COLO829 (cell line): Measurements from ENCODE around the gene ABO.
"Not testable (repeated sequence)": the region's sequence is repeated elsewhere in the genome, so short reads cannot be mapped to it uniquely, and the experiment has no call there.

Experiments
- DNase-seq: peaks from one replicate; pipeline ENCODE4 v3.0.0; 2012; ENCODE audit warnings: low spot score

ABO gene

DNA sequence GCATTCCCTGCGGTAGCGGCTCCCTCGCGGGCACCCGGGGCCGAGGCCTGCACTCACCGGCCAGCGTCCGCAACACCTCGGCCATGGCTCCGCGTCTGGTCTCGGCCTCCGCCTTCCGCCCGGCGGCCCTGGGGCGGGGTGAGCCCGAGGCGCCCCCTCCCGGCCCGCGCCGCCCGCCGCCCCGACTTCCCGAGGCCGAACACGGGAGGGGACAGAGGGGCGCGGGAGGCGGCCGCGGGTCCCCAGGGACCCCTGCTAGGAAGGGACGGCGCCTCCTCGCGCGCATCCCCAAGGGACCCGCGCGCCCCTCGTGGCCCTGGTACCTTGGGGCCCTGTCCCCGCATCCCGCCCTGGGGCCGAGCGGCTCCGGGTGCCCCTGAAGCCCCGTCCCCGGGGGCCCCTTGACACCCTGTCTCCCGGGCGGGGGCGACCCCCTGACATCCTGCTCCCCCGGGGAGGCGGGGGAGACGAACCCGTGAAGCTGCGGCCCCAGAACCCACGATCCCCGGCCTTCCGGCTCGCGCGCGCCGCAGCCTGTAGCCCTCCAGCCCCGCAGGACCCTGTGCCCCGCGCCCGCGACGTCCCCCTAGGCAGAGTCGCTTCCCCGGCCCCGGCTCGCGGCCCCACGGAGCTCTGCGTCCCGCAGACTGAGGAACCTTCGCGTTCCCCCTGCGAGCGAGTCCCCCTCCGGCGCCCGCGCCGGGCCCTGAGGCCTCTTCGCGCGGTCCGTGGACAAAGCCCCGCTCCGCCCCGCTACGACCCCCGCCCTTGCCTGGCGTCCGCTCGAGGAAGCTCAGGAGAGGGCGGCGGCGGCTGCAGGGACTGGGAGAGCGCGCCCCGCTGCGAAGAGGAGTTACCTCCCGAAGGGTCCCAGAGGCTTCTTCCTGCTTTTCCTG lies at the start of gene ABO:
TSS of gene ABO (minus strand) at position 97 of the 896 bp plus-strand sequence.
- no peak for DNase-seq

DNA sequence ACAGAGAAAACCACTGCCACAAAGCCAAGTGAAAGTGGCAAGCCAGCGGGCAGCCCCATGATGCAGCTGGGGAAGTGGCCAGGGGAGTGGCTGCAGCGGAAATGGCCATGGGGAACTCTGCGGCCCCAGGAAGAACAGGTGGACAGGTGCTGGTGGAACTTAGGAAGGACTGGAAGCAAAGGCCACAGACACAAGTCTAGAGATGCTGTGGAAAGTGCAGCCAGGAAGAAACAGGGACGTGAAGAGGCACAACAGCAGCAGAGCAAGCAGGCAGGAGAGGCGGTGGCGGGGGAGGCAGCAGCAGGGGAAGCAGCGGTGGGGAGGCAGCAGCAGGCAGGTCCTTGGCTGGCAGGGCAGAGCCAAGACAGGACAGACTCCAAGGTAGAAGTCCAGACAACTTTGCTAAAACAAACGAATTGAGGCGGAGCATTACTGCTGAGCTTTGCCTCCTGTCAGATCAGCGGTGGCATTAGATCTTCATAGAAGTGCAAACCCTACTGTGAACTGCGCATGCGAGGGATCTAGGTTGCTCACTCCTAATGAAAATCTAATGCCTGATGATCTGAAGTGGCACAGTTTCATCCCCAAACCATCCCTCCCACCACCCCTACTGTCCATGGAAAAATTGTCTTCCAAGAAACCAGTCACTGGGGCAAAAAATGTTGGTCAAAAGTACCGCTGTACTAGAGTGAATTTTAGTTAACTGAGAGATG lies 49.1 kb upstream of the ABO start:
- no peak for DNase-seq

DNA sequence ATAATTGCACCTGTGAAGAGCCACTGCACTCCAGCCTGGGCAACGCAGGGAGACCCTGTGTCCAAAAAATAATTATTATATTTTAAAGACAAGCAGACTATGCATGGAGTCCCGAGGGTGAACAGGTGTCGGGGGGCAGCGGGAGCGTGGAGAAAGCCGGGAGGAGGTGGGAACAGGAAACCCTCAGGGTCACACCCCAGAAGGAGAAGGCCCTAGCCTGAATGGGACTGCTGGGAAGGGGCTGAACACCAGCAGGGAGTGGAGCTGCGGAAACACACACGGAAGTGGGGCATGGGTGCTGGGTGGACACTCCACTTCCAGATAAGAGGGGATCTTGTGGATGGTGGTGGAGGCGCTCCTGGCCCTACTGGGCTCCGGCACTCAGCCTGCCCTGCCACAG lies 48.2 kb upstream of the ABO start:
- no peak for DNase-seq

DNA sequence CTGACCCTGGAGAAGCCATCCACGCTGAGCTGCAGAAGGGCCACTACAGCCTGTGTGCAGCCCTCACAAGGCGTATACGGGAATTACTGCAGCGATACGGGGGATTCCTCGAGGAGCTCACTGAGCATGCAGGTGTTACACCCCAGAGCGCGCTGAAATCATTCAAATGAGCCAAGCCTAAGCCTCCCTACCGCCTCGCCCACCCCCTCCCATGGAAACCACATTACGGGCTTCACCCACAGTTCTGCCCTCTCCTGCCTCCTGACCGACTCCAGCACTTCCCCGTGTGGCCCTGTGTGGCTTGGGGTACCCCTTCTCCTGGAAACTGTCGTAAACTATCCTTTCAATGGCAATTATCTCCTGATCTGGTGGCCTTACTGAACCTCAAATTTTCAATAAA lies 47.7 kb upstream of the ABO start:
- DNase-seq: no peak

DNA sequence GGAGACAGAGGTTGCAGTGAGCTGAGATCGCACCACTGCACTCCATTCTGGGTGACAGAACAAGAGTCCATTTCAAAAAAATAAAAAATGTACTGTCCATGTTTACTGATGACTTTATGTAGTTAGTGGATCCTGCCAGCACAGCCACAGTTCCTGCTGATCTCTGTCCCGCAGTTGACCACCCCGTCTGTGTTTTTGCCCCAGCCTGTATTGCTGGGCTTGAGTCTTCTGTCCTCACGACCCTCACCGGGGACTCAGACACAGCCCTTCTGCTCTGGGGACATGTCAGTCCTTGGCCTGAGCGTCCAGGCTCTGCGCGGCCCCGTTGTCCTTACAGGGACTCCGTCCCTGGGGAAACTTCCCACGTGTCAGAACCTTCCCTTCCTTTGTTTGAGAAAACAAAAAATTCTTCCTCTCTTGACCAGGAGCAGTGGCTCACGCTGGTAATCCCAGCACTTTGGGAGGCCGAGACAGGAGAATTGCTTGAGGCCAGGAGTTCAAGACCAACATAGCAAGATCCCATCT lies 46.5 kb upstream of the ABO start:
- DNase-seq: no peak

DNA sequence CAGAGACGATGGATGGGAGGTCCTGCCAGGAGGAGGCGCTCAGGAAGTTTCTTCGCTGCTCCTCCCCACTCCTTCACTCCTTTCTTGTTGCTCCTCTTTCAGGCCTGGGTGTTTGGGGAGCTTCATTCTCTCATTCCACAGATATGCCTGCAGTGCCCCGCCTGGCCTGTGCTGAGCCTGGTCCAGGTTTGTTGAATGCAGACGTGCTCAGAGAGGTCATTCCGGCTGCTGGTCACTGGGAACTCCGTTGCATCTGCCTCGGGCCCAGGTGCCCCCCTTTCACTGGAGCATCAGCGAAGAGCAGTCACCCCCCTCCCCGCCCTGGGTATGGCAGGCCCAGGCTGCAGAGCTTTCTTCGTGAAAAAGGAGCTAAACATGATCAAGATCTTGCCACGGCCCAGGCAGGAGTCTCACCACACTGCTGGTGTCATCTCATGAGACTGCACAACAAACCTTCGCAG lies 45.5 kb upstream of the ABO start:
- DNase-seq: no peak

DNA sequence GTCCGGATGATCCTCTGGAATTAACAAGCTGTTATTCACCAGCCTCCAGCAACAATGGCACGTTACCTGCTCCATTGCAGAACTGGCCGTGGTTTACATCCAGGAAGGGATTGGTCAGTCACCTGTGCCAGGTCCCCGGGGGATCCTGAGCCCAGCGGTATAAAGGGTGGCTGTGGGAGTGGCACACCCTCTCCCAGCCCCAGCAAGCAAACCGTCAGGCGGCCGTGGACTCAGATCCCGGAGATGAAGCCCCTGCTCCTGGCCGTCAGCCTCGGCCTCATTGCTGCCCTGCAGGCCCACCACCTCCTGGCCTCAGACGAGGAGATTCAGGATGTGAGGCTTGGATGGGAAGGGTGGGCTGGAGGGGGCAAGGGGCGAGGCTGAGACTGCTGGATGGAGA lies 42.5 kb upstream of the ABO start:
- DNase-seq: not testable (repeated sequence)

DNA sequence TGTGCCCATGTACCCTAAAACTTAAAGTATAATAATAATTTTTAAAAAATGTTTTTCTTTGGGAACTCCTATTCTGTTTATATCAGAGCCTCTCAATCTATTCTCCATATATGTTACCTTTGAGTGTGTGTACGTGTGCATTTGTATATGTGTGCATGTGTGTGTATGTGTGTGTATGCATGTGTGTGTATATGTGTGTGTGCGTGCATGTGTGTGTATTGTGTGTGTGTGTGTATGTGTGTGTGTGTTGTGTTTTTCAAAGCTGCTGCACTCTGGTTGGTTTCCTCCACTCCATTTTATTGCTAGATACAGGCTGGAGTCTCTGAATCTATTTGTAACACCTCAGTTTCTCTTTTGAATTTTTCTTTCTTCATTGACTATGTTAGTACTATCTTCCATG lies 41.0 kb upstream of the ABO start:
- DNase-seq: no peak

DNA sequence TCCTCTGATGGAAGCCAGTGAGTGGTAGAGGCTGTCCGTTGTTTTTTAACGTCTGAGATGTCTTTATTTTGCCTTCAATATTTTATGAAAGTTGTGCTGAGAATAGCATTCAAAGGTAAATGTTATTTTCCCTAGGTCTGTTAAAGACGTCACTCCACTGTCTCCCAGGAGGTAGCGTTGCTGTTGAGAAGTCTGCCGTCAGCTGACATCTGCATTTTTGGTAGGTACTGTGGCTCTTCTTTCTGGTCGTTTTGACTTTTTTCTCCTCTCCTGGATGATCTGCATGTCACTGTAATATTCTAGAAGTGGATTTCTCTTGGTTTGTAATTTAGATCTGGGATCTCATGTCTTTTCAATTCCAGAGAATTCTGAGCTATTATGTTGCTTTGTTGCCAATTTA lies 34.6 kb upstream of the ABO start:
- no peak for DNase-seq

DNA sequence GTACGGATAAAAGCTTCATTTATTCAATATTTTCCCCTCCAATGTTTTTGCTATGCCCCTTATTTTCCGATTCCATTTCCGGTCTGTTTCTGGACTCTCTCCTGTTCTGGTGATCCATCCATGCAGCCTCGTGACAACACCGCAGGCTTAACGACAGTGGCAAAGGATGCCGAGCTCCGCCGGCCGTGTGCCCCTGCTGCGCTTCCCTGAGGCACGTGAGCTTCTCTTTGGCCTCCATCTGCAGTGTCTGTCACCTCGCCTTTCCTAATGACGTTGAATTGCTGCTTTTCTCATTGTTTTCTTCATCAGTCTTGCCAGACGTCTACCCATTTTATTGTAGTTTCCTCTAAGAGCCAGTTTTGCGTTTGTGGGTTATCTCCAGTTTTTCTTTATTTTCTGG lies 32.3 kb upstream of the ABO start:
- no peak for DNase-seq

DNA sequence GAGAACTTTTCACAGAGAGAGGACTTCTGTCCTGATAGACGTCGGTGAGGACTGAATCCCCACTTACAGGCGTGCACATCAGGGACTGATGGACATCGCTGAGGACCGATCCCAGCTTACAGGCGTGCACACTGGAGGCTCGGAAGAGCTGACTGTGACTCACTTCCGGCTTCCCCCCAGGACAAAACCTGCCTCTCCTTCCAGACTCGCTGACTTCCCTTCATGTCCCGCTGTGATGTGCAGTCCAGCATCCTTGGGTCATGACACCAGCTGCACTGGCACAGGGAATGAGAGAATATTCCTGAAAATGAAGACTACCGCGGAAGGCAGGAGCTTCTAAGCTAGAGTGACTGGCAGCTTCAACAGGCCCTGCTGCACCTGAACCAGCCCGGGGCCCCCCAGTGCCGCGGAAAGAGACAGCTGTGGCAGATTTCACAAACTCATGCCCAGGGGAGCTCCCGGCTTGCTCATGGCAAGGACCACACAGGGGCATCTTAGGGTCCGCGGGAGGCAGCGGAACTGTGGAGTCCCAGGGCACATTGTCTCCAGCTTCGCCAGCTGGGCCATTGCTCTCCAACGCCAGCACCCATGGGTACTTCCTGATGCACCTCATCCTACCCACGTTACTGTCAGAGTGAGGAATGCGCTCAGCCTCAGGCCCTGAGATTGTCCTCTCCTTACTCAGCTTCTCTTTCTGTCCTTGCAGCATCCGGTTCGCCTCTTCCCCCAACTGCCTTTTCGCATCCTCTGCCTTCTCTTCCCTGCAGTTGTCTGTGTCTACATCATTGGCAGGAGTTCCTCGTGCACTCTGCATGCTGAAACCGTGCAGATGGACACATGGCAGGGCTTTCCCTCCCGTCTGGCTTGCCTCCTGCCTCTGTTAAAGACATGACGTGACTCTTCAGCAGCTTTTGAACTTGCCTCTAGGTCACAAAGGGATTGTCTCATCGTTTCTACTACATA lies 31.5 kb upstream of the ABO start:
- DNase-seq: peak; percentile 15

DNA sequence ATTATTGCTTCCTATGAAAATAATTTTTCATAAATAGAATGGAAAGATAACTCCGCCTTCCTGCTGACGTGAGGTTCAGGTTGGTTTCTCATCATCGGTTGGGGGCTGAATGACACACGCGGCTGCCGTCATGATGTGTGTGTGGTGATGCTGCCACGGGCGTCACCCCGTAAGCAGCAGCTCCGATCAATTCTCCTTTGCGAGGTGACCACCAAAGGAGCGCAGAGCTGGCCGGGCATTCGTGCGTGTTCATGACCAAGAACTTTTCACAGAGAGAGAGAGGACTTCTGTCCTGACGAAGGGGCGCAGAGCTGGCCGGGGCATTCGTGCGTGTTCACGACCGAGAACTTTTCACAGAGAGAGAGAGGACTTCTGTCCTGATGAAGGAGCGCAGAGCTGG lies 30.7 kb upstream of the ABO start:
- DNase-seq: no peak

DNA sequence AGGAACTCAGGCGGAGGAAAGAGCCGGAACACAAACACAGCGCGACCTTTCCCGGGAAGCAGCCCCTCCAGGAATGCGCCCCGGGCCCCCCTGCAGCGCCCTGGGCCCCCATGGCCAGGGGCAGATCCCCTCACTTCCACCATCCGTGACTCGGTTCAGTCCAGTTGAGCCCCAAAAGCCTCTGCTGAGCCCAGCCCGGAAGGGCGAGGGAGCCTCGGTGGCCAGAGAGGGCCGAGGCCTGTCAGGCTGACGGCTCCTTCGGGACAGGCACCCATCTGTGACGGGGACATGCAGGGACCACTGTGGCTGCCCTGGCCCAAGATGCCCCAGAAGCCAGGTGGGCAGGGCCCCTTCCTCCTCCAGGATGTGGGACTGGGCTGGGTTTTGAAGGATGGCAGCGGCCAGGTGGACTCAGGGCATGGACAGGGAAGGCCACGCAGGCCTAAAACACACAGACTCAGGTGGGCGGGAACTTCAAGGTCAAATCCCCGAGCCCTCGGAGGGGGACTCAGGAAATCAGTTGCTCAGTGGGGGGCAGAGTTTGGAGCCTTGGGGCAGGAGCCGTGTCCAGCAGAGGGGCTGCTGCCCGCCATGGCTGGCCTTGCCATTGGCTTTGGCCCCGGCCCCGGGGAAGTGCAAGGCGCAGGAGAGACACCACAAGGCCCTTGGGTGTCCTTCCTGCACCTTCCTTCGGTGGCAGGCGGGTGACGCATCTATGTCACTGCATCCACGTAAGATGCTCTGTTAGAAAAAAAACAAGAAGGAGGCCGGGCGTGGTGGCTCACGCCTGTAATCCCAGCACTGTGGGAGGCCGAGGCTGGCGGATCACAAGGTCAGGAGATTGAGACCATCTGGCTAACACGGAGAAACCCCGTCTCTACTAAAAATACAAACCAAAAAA lies 29.7 kb upstream of the ABO start:
- DNase-seq: no peak

DNA sequence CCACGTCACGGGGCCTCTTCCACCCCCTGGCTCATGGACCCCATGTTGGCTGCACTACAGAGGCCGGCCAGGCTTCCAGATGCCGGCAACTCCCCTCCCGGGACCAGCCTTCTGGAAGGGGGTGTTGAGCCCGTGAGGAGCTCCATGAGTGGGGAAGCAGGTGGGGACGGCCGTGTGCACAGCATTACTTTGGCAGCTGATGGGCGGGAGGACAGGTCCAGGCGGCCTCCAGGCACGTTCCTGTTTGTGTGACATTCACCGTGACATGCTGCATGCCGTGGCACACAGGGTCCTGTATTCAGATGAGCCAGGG lies 29.1 kb upstream of the ABO start:
- no peak for DNase-seq

DNA sequence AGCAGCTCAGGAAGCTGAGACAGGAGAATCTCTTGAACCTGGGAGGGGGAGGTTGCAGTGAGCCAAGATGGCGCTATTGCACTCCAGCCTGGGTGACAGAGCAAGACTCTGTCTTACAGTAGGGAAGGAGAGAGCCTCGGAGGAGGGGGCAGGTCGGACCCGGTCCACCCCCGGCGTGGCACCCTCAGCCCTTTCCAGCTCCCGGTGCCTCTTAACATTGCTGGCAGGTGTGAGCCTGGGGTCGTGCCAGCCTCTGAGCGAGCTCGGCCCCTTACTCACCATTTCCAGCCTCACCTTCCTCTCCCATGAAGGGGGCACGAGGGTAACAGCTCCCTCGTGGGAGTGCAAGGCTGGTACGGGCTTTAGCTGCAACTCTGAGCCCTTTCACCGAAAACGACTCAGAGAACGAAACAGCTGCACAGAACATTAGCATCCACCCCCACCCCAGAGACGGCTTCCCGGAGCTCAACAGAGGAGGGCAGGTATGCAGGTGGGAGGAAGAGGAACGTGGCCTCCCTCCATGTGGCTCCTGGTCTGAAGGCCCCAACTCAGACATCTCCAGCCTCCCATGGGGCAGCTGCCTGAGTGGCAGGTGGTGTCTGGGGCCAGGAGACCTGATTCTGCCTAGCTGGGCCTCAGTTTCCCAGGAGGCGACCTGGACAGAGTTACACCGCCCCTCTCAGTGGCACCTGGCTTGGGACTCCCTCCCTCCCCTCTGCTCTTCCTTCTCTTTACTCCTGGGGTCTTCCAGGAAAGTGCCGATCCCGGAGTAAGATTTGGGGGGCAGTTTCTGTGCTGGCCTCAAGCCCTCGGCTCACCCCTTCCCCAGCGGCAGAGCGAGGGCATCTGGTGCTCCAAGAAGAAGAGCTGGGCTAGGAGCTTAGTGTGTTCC lies 28.5 kb upstream of the ABO start:
- DNase-seq: no peak

DNA sequence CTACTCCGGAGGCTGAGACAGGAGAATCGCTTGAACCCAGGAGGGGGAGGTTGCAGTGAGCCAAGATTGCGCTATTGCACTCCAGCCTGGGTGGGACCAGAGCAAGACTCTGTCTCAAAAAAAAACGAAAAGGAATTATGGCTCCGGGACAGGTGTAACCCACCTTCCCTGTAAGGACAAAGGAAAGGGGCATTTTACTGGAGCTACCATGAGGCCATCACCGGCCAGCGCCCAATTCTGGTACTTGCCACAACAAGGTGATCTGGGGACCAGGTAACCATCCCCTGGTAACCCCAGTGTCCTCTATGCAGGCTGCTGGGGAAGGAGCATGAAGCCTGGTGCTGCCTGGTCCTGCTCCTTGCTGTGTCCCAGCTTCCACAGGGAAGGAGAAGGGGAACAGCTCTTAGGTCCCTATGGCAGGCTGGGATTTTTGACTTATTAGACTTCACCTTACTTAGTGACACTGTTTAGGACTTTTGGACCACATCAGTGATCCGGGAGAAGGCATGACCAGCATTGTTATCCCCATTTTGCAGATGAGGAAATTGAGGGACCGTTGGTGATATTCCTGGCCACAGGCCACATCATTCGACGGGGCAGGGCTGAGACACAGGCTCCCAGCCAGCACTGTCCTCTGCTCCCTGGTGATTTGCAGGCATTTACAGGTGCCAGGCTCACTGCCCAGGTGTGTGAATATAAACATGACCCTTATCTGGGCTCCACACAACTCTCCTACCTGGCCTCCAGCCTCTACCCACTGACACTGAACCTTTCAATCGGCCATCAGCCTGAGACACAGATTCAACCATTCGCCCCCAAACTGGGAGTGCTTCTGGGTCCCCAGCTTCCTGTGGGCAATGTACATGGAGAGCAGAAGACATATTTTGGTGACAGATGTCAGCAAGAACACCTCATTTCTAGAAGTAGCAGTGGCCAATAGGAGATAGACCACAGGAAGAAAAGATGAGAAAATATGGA lies 26.5 kb upstream of the ABO start:
- DNase-seq: no peak

DNA sequence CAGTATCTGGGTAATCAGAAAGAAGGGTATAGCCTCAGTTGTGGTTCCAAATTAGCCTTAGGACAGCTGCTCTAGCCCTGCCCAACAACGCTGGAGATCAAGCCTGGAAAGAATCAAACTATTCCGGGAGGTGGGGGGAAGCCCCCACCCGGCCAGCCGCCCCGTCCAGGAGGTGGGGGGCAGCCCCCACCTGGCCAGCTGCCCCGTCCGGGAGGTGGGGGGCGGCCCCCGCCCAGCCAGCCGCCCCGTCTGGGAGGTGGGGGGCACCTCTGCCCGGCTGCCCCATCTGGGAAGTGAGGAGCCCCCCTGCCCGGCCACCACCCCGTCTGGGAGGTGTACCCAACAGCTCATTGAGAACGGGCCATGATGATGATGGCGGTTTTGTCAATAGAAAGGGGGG lies 25.0 kb upstream of the ABO start:
- not testable (repeated sequence) for DNase-seq

DNA sequence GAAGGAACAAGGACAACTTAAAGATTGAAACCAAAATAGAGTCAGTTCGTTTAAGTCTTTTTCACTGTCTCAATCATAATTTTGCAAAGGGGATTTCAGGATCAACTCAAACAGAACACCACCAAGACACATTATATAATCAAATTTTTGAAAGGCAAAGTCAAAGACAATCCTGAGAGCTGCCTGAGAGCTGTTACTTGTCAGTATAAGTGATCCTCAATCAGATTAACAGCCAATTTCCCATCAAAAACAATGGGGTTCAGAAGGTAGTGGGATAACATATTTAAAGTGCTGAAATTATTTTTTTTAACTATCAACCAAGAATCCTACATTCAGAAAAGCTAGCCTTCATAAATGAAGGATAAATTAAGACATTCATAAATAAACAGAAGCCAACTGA lies 19.3 kb upstream of the ABO start:
- no peak for DNase-seq

DNA sequence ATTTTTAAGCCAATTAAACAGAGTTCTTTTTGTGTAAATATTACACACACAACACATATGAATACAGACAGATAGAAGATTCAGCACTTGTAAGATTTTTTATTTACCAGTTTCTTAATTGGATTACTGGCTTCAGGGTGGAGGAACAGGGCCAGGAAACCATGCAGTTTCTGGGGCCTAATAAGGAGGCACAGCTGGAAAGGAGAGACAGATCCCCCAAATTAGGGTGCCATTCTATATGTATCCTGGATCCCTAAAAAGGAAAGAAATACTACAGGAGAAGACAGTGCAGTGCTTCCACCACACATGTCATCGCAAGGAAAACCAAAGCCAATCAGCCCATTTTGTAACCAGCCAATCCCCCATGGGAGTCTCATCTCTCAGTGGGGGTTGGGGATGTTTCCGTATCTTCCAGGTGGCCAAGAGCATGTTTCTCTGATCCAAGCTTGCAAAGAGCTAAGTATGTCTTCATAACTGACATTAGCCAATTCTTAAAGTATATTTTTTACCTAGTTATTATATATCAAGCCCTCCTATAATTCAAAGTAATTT lies 15.8 kb upstream of the ABO start:
- no peak for DNase-seq
